Erythroblast (primary cell): Measurements from ENCODE around the gene MGAT3.

Source experiments
- GATA1 ChIP-seq: IDR thresholded peaks from 2 replicates; pipeline ENCODE4 v1.6.1; 2011; ENCODE audit warnings: low read depth, mild to moderate bottlenecking, control low read depth, low read length, moderate library complexity
- POLR2A ChIP-seq: IDR thresholded peaks from 2 replicates; pipeline ENCODE4 v1.6.1; 2011; ENCODE audit warnings: mild to moderate bottlenecking, low read length

GRCh38 chr22:39469681-39470450, 13.1 kb downstream of the MGAT3 start:
- TF ChIP-seq POLR2A (no peak), GATA1 (no peak)
